Subcutaneous adipose tissue (tissue), 4 donors: ENCODE results near the gene STARD10. TPM values are rescaled to one million over a fixed set of nuclear protein-coding genes. Genes with fewer than 3 reads are reported as not detected.

ENCODE experiments used
- total RNA-seq, 4 donors: library from RNA; depleted of rRNA; stranded (reverse); fragments of >200 nt; gene quantifications; one replicate each; pipeline ENCODE4 v1.1.0, GENCODE V29; 2016
- TF ChIP-seq, protein P1 (sequence below): fragments of 450-650 bp; IDR thresholded peaks from one replicate; pipeline ENCODE4 v1.5.1; 2016; ENCODE audit warnings: low read depth, mild to moderate bottlenecking, control low read depth, antibody characterized with exemption, moderate library complexity

Gene STARD10
- total RNA-seq, 4 donors from 2014 or later, result 13.4 to 20.2 (median 14.8) TPM

DNA sequence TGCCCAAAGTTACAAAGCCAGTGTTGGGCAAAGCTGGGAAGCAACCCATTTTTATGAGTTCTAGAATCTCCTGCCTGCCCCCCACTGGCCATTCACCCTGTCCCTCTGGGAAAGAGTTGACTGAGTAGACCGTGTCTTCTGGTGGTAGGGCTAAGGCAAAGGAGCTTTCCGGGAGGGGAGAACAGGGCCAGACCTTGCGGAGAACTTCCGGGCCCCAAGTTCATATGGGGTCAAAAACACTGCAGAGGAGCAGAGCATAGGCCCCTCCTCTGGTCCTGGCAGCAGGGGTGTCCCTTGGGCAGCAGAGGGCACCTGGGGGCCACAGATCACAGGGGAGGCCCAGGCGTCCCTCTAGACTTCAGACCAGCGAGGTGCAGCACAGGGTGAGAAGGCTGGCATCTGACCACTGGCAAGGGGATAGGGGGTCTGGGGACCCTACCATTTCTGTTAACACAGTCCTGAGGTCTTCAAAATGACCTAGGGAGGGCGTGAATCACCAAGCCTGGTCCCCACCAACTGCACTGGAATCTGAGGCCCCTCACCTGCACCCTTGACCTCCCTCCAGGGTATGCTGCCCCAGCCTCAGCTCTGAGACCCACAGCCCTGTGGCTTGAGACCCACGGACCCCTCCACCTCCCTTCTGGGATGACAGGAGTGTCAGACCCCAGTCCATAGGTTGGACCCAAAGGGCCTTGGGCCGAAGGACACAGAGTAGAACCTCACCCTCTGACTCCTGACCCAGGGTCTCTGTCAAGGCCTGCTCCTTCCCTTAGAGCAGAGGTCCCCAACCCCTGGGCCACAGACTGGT, 40.3 kb downstream of the STARD10 start:
- TF ChIP-seq, protein P1, sequence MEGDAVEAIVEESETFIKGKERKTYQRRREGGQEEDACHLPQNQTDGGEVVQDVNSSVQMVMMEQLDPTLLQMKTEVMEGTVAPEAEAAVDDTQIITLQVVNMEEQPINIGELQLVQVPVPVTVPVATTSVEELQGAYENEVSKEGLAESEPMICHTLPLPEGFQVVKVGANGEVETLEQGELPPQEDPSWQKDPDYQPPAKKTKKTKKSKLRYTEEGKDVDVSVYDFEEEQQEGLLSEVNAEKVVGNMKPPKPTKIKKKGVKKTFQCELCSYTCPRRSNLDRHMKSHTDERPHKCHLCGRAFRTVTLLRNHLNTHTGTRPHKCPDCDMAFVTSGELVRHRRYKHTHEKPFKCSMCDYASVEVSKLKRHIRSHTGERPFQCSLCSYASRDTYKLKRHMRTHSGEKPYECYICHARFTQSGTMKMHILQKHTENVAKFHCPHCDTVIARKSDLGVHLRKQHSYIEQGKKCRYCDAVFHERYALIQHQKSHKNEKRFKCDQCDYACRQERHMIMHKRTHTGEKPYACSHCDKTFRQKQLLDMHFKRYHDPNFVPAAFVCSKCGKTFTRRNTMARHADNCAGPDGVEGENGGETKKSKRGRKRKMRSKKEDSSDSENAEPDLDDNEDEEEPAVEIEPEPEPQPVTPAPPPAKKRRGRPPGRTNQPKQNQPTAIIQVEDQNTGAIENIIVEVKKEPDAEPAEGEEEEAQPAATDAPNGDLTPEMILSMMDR, result no peak

DNA sequence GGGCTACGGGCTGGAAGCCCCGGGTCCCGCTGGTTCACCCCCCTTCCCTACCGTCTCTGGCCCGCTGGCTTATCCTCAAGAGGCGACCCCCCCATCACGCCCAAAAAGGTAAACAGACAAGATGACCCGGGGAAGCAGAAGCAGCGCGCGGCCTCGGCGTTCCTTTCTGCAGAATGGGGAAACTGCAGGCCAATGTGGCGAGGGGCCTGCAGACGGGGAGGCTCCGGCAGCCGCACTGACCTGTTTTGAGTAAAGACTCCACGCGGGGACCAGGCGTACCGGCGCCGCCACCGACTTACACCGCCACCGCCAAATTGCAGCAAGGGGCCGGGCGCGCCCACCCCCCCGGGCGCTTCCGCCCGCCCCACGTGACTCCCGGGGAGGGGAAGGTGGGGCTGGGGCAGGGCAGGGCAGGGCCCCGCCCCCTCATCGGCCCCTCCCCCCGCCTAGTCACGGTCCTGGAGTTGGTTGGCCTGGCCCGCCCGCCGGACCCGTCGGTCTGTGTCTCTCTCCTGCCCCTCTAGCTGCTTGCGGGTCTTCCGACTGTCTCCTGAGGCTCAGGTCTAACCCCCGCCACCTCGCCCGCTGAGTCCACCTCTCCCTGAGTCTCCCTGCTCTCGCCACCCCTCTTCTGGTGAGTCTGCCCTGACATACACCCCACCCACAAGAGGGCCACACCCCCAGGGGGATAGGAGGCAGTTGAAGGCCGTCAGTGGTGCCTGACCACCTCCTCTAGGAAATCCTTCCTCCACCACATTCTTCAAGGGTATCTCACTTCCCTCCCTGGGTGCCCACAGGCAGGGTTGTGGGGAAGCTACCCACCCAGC, 41.5 kb downstream of the STARD10 start, which contains the start of gene ARAP1:
ARAP1 (minus strand) TSS at position 321 of the 827 bp plus-strand sequence. CDS start 25,280 bp downstream, outside the sequence.
- TF ChIP-seq, protein P1, result no peak

DNA sequence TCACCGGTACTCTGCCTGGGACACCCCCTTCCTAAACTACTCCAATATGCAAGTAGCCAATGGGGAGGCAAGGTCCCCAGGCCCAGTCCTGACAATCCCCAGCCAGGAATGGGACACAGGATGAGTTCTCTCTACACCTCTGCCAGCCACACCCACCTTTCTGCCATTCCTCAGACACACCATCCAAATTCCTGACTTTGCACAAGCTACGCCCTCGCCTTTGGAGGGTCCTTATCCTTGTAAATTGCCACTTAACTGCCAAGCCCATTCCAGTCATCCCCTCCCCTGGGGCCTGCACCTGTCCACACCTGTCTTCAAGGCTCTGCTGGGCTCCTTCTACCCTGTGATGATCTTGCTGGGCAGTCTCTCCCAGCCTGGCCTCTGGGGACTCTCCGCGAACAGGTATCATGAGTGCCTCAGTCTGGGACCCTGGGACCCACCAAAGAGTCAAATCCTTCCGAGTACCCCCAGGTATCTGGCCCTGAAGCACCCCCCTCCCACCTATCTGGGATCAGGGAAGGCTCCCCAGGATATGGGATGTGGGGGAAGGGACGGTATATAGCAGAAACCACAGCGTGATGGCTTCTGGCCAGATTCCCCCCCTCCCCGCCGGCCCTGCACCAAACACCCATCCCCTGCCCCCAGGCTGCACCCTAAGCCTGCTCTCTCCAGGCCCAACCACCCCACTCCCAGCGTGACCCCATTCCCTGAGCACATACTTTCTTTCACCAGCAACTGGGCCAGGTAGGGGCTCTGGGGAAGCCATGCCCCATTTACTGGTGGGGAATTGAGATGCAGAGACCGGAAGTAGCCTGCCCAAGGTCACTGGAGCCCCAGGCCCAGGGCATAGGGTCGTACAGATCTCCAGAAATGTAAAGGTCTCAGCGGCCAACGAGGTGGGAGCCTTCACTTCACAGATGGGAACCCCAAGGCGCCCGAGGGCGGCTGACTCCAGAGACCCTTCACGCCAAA, 42.4 kb downstream of the STARD10 start:
- TF ChIP-seq, protein P1, result no peak

DNA sequence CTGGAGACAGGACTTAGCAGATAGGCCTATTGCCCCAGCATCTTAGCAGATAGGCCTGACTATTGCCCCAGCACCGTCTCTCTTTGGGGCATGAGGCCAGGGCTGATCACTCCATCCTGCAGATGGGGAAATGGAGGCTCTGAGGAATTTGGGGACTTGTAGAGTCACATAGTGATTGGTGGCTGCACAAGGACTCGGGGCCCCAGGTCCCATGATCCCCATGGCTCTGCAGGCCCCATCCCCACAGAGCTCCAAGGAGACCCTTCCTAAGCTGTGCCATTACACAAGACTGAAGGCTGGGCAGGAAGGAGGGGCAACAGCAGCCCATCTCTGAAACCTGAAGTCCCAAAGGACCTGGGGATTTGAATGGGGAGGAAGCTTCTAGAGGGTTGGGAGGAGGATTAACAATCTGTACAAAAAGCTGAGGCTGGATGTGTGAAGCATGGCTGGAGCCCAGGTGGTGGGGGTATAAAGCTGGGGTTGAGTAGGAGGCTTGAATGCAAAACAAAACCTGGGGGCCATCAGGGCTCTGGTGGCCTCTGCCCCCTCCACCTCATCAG, 43.2 kb downstream of the STARD10 start:
- TF ChIP-seq, protein P1, result no peak

DNA sequence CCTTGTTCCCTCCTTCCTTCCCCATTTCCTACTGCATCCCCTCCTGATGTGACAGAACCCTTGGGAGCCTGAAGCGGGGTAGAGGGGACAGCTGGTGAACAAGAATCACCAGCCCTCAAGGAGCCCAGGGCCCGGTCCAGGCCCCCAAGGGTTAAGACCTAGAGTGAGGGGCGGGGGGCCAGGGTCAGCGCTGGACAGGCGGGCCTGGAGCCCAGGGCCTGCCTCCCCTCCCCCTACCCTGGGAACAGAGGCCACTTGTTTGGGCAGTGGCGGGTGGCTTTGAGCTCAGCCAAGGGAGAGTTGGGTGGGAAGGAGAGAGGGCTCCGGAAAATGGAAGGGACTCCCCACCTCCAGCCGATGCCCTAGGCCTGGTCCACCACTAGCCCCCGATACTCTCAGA, 43.8 kb downstream of the STARD10 start:
- TF ChIP-seq, protein P1, result no peak

DNA sequence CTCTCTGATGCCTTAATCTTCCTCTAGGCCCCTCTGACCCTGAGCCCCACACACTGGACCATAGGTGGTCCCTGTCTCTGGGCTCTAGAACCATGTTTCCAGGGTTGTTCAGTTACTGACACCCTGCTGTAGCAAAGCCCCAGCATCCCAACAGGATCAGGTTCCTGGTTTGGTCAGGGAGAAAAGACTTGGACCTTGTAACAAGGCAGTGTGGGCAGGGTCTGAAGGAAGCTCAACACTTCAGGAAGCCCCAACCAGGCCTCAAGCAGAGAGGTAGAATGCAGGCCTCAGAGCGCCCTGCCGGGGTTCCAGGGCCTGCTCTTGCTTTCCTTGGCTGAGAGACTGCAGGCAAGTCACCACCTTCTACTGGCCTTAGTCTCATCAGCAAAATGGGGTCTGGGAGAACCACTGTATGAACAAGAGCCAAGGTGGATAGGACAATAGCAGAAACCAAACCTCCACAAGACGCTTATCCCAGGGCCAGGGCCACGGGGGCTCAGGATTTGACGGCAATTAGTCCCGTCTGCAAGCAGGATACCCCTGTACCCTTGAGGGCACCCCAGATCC, 46.5 kb downstream of the STARD10 start:
- TF ChIP-seq, protein P1, result no peak
